HCT116 (cell line): ENCODE measurements around the gene CNTN5.

Experiments used
- CBX3 ChIP-seq: IDR thresholded peaks from 2 replicates; pipeline ENCODE4 v1.6.1; 2012; ENCODE audit warnings: low read depth
- EZH2 ChIP-seq: fragments of 200-600 bp; sonication (generic); IDR thresholded peaks from 2 replicates; pipeline ENCODE4 v1.6.1; 2017; ENCODE audit warnings: antibody characterized with exemption, mixed run types
- EZH2phosphoT487 ChIP-seq: fragments of 200-600 bp; IDR thresholded peaks from 2 replicates; pipeline ENCODE4 v1.6.1; 2018; ENCODE audit warnings: antibody characterized with exemption, borderline replicate concordance
- POLR2A ChIP-seq: IDR thresholded peaks from 2 replicates; pipeline ENCODE4 v1.7.0; 2011; ENCODE audit warnings: borderline replicate concordance; ENCODE audit not compliant: insufficient read depth, insufficient read length; ENCODE audit errors: extremely low read depth
- RAD21 ChIP-seq: IDR thresholded peaks from 2 replicates; pipeline ENCODE4 v1.6.1; 2012; ENCODE audit warnings: low read depth, mild to moderate bottlenecking
- TF ChIP-seq, protein P1 (sequence below), 3 experiments: fragments of 200-600 bp in 1 of 3; sonication (generic) in 1 of 3; IDR thresholded peaks in 2 of 3; conservative IDR thresholded peaks in 1 of 3; 2 replicates each; pipeline ENCODE4 v1.5.1; 2012 to 2017; ENCODE audit warnings: low read depth in 2 of 3, low read length in 2 of 3, antibody characterized with exemption in 1 of 3, borderline replicate concordance in 1 of 3, control low read depth in 1 of 3, mild to moderate bottlenecking in 1 of 3, mixed read lengths in 1 of 3, mixed run types in 1 of 3, moderate library complexity in 1 of 3; ENCODE audit not compliant: insufficient read depth in 1 of 3
- TF ChIP-seq, protein P2 (sequence below): IDR thresholded peaks from 2 replicates; pipeline ENCODE4 v1.6.1; 2012
- TF ChIP-seq, protein P3 (sequence below): IDR thresholded peaks from 2 replicates; pipeline ENCODE4 v1.6.1; 2011; ENCODE audit warnings: mild to moderate bottlenecking, low read length, moderate library complexity; ENCODE audit not compliant: insufficient replicate concordance; ENCODE audit errors: extremely low read depth

DNA sequence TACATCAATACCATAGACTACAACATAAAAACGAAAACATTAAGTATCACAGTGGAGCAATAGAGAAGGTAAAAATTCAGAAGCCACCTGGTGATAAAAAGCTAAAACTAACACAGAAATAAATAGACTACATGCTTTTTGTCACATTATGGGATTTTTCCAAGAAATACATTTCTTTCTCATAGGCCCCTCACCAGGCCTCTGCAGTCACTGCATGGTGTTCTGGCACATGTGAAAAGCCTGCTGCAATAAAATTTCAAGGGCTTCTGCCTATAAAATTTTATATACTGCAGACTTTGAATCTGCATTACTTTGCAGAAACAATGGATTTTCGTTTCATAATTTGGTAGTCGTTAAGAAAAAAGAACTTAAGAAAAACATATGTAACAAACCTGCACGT is 655.5 kb downstream of the CNTN5 start:
- TF ChIP-seq, protein P1, sequence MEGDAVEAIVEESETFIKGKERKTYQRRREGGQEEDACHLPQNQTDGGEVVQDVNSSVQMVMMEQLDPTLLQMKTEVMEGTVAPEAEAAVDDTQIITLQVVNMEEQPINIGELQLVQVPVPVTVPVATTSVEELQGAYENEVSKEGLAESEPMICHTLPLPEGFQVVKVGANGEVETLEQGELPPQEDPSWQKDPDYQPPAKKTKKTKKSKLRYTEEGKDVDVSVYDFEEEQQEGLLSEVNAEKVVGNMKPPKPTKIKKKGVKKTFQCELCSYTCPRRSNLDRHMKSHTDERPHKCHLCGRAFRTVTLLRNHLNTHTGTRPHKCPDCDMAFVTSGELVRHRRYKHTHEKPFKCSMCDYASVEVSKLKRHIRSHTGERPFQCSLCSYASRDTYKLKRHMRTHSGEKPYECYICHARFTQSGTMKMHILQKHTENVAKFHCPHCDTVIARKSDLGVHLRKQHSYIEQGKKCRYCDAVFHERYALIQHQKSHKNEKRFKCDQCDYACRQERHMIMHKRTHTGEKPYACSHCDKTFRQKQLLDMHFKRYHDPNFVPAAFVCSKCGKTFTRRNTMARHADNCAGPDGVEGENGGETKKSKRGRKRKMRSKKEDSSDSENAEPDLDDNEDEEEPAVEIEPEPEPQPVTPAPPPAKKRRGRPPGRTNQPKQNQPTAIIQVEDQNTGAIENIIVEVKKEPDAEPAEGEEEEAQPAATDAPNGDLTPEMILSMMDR (IDR thresholded peaks at IDR 0.05 in 2 of 3, conservative IDR thresholded peaks at IDR 0.05 in 1 of 3; ENCODE audit: borderline replicate concordance in 1 of 3, insufficient read depth in 1 of 3, low read depth in 2 of 3, low read length in 2 of 3), result no peak
- TF ChIP-seq, protein P2, sequence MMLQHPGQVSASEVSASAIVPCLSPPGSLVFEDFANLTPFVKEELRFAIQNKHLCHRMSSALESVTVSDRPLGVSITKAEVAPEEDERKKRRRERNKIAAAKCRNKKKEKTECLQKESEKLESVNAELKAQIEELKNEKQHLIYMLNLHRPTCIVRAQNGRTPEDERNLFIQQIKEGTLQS, result no peak
- no peak for TF ChIP-seq RAD21
- TF ChIP-seq POLR2A, result no peak
- TF ChIP-seq CBX3, result no peak
- no peak for TF ChIP-seq EZH2phosphoT487
- TF ChIP-seq EZH2, result no peak
- TF ChIP-seq, protein P3, sequence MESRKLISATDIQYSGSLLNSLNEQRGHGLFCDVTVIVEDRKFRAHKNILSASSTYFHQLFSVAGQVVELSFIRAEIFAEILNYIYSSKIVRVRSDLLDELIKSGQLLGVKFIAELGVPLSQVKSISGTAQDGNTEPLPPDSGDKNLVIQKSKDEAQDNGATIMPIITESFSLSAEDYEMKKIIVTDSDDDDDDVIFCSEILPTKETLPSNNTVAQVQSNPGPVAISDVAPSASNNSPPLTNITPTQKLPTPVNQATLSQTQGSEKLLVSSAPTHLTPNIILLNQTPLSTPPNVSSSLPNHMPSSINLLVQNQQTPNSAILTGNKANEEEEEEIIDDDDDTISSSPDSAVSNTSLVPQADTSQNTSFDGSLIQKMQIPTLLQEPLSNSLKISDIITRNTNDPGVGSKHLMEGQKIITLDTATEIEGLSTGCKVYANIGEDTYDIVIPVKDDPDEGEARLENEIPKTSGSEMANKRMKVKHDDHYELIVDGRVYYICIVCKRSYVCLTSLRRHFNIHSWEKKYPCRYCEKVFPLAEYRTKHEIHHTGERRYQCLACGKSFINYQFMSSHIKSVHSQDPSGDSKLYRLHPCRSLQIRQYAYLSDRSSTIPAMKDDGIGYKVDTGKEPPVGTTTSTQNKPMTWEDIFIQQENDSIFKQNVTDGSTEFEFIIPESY, result no peak
